CD14-positive monocyte (primary cell): Measurements from ENCODE around the gene BIN1. TPM values are rescaled to one million over a fixed set of nuclear protein-coding genes. Genes with fewer than 3 reads are reported as not detected.

Experiments used
- DNase-seq, 3 donors: peaks; one replicate each; pipeline ENCODE4 v3.0.0-alpha.2; 2011 to 2022
- H2AFZ ChIP-seq: 2 replicates; pipeline ENCODE4 v1.6.0; 2012; ENCODE audit warnings: mild to moderate bottlenecking, low read depth, low read length, inconsistent platforms; ENCODE audit not compliant: insufficient read depth, poor library complexity, severe bottlenecking
- H3K27ac ChIP-seq, 2 donors: 1 replicate in 1 of 2; 2 replicates in 1 of 2; pipeline ENCODE4 v1.5.1; 2012 to 2013; ENCODE audit warnings: low read length in 2 of 2, control low read depth in 1 of 2, inconsistent platforms in 1 of 2, low read depth in 1 of 2, mild to moderate bottlenecking in 1 of 2
- H3K27me3 ChIP-seq, 2 donors: one replicate each; pipeline versions ENCODE4 v1.6.0 to v1.6.1; 2011 to 2013; ENCODE audit warnings: low read length in 2 of 2; ENCODE audit not compliant: control insufficient read depth in 2 of 2, insufficient read depth in 2 of 2
- H3K36me3 ChIP-seq, 2 donors: replicated peaks in 1 of 2; 1 replicate in 1 of 2; 2 replicates in 1 of 2; pipeline versions ENCODE4 v1.5.1 to v1.6.1; 2012 to 2013; ENCODE audit warnings: low read length in 2 of 2, control low read depth in 1 of 2, inconsistent platforms in 1 of 2, mild to moderate bottlenecking in 1 of 2; ENCODE audit not compliant: insufficient read depth in 2 of 2, control insufficient read depth in 1 of 2
- H3K4me1 ChIP-seq, 2 donors: 1 replicate in 1 of 2; 2 replicates in 1 of 2; pipeline versions ENCODE4 v1.5.1 to v1.6.1; 2012 to 2013; ENCODE audit warnings: low read length in 2 of 2, control low read depth in 1 of 2, inconsistent platforms in 1 of 2, mild to moderate bottlenecking in 1 of 2, moderate library complexity in 1 of 2; ENCODE audit not compliant: insufficient read depth in 2 of 2, control insufficient read depth in 1 of 2
- H3K4me2 ChIP-seq: replicated peaks from 2 replicates; pipeline ENCODE3; 2012; ENCODE audit warnings: low read length, moderate library complexity, mild to moderate bottlenecking; ENCODE audit not compliant: poor library complexity, severe bottlenecking; ENCODE audit errors: extremely low read depth
- H3K4me3 ChIP-seq, 3 experiments: fragments of 200-600 bp in 1 of 3; sonication (generic) in 1 of 3; replicated peaks in 1 of 3; 1 replicate in 2 of 3; 2 replicates in 1 of 3; pipeline ENCODE4 v1.5.1; 2011 to 2013; ENCODE audit warnings: low read length in 3 of 3, mild to moderate bottlenecking in 3 of 3, control low read depth in 2 of 3, low read depth in 2 of 3, inconsistent platforms in 1 of 3, moderate library complexity in 1 of 3
- H3K79me2 ChIP-seq: 2 replicates; pipeline ENCODE4 v1.6.0; 2012; ENCODE audit warnings: mild to moderate bottlenecking, control low read depth, inconsistent platforms, low read length, moderate library complexity; ENCODE audit not compliant: insufficient read depth
- H3K9ac ChIP-seq: 2 replicates; pipeline ENCODE4 v1.6.0; 2017; ENCODE audit warnings: low read length, mild to moderate bottlenecking; ENCODE audit not compliant: insufficient read depth, poor library complexity, severe bottlenecking
- H3K9me3 ChIP-seq, 2 donors: replicated peaks in 1 of 2; 1 replicate in 1 of 2; 2 replicates in 1 of 2; pipeline versions ENCODE4 v1.5.1 to v1.6.1; 2012 to 2013; ENCODE audit warnings: low read length in 2 of 2, control low read depth in 1 of 2; ENCODE audit not compliant: control insufficient read depth in 1 of 2, insufficient read depth in 1 of 2
- H4K20me1 ChIP-seq: 2 replicates; pipeline ENCODE4 v1.6.0; 2012; ENCODE audit warnings: mild to moderate bottlenecking, low read length, control low read depth, moderate library complexity; ENCODE audit not compliant: insufficient read depth
- H3K27ac Mint-ChIP-seq, 7 donors: one replicate each; pipeline ENCODE4 v1.8.0; 2020; ENCODE audit warnings: mild to moderate bottlenecking in 7 of 7, mixed read lengths in 7 of 7, moderate library complexity in 6 of 7, inconsistent platforms in 2 of 7
- H3K27me3 Mint-ChIP-seq, 3 donors: one replicate each; pipeline ENCODE4 v1.8.0; 2021 to 2022; ENCODE audit warnings: low read depth in 3 of 3, mild to moderate bottlenecking in 3 of 3, mixed read lengths in 3 of 3, moderate library complexity in 3 of 3, inconsistent platforms in 1 of 3
- H3K36me3 Mint-ChIP-seq, 2 donors: one replicate each; pipeline ENCODE4 v1.8.0; 2020; ENCODE audit warnings: mixed read lengths in 2 of 2, inconsistent platforms in 1 of 2, mild to moderate bottlenecking in 1 of 2
- H3K4me1 Mint-ChIP-seq: one replicate; pipeline ENCODE4 v1.8.0; 2020; ENCODE audit warnings: mild to moderate bottlenecking, mixed read lengths
- H3K4me3 Mint-ChIP-seq, 2 donors: one replicate each; pipeline ENCODE4 v1.8.0; 2020; ENCODE audit warnings: mild to moderate bottlenecking in 2 of 2, mixed read lengths in 2 of 2, moderate library complexity in 1 of 2
- H3K9me3 Mint-ChIP-seq, 7 donors: one replicate each; pipeline ENCODE4 v1.8.0; 2020 to 2022; ENCODE audit warnings: mixed read lengths in 7 of 7, mild to moderate bottlenecking in 6 of 7, moderate library complexity in 6 of 7, inconsistent platforms in 2 of 7
- CTCF ChIP-seq: fragments of 200-600 bp; IDR thresholded peaks from one replicate; pipeline ENCODE4 v1.8.0; 2022; ENCODE audit warnings: antibody characterized with exemption, mild to moderate bottlenecking
- WGBS: methylation state at CpG from one replicate; pipeline ENCODE4 v1.1.5; 2013; ENCODE audit warnings: missing lambda C conversion rate; ENCODE audit not compliant: insufficient coverage; 5-methylcytosine and 5-hydroxymethylcytosine counted together
- intact Hi-C, 2 donors: fragments of 100-400 bp; cut with micrococcal nuclease; formaldehyde crosslinking; loops; one replicate each; pipeline versions ENCODE4 v1.15.0 to v1.15.1; 2023
- polyA plus RNA-seq, 3 donors: library from polyadenylated mRNA; depleted of rRNA in 1 of 3; unstranded in 2 of 3; stranded (reverse) in 1 of 3; fragments of 300-500 nt in 2 of 3; fragments of >200 nt in 1 of 3; fragmentation: Illumina TruSeq in 2 of 3; gene quantifications; 1 replicate in 2 of 3; 2 replicates in 1 of 3; pipeline ENCODE4 v1.2.3, GENCODE V29; 2012 to 2021

Gene BIN1
- polyA plus RNA-seq, 3 donors: 3.4 to 7.5 (median 4.1) TPM

DNA sequence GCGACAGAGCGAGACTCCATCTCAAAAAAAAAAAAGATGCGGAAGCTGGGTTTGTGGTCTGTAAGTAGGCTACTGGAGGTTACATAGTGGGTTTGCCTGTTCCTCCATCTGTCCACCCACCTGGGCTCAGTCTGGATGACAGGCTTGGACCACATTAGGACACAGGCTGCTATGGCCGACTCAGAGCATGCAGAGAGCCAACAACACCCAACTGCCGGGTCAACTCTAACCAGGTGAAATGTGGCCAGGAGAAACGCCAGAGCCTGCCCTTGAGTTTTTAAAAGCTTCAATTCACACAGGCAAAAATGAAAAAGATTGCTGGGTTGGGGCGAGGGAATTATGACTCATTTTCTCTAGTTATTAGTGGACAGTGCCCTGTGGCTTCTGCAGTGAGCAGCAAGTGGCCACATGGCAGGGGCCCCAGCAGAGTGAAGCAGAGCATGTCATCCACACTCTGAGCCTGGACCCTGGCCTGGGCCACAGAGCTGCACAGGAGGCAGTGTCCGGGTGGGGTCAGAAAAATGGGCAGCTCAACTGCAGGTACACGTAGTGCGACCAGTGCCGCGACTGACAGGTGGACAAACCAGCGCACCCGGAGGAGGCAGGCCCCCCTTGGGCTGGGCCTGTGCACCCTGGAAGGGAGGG lies 67.4 kb downstream of the BIN1 start:
- H3K4me3 Mint-ChIP-seq: no peak overlapping the region
- intact Hi-C loops: no loop called here
- H3K27me3 Mint-ChIP-seq: peaks cover 0 to 3% (median 0%) of the 10 kb centered on the region in 3 donors
- no peaks in the 10 kb centered on the region for H3K4me1 Mint-ChIP-seq
- Histone ChIP-seq H3K27ac (no peak overlapping the region), H4K20me1 (no peaks in the 10 kb centered on the region), H3K4me3 (no peak overlapping the region), H3K9ac (no peak overlapping the region), H3K36me3 (no peaks in the 10 kb centered on the region), H2AFZ (no peak overlapping the region), H3K4me1 (no peaks in the 10 kb centered on the region), H3K27me3 (no peaks in the 10 kb centered on the region), H3K79me2 (no peaks in the 10 kb centered on the region), H3K9me3 (no peaks in the 10 kb centered on the region), H3K4me2 (no peak overlapping the region)
- WGBS: 100% methylated on average over 6 of the region's 14 CpGs
- H3K36me3 Mint-ChIP-seq: no peaks in the 10 kb centered on the region
- peaks cover 0 to 4% (median 0%) of the 10 kb centered on the region in 7 donors for H3K9me3 Mint-ChIP-seq
- no peak for DNase-seq
- TF ChIP-seq CTCF: no peak
- peak overlapping the region in 1 of 7 donors; percentile 23 for H3K27ac Mint-ChIP-seq

DNA sequence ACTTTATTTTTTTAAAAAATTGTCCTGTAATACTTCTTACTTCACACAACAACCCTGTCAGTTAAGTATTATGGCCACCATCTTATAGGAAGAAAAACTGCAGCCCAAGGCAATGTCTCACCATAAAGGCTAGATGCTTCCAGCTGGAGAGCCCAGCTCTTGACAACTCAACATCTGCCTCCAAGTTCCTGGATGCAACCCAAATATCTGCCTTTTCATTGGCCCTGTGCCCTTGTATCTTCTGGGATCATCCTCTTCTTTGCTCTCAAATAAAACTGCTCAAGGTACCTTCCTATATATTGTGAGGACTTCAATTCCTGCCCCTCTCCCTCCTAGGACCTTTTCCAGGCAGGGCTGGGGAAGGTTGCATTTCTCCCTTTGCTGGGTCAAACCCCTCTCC lies 69.5 kb downstream of the BIN1 start:
- Histone ChIP-seq H3K9me3 (no peaks in the 10 kb centered on the region), H3K9ac (no peak overlapping the region), H3K4me1 (no peaks in the 10 kb centered on the region), H3K27ac (no peak overlapping the region), H3K79me2 (no peaks in the 10 kb centered on the region), H3K4me3 (no peak overlapping the region), H3K27me3 (no peaks in the 10 kb centered on the region), H3K36me3 (no peaks in the 10 kb centered on the region), H2AFZ (no peak overlapping the region), H4K20me1 (no peaks in the 10 kb centered on the region), H3K4me2 (no peak overlapping the region)
- TF ChIP-seq CTCF: no peak
- Mint-ChIP-seq H3K4me1 (no peaks in the 10 kb centered on the region), H3K4me3 (no peak overlapping the region), H3K27ac (peak overlapping the region in 1 of 7 donors; percentile 24), H3K36me3 (no peaks in the 10 kb centered on the region), H3K27me3 (peaks cover 0 to 3% (median 3%) of the 10 kb centered on the region in 3 donors), H3K9me3 (peaks cover 0 to 4% (median 0%) of the 10 kb centered on the region in 7 donors)
- DNase-seq: no peak
- intact Hi-C loops: no loop called here
